ENCODE results near the gene SHISA6.

DNA sequence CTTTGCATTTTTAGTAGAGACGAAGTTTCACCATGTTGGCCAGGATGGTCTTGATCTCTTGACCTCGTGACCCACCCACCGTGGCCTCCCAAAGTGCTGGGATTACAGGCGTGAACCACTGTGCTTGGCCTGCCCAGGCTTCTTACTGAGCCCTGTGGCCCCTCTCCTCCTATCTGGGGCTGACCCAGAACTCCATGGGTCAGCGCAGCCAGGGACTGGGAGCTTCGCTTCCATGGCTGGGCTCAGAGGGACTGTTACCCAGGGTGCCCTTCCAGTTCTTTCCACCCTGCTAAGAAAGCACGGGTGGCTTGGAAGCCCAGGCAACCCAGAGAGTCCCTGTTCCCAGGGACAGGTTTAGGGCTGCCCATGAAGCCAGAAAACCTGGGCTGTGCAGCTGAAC is 28.2 kb downstream of the SHISA6 start:
- no peak for TF ChIP-seq EZH2 (IDR thresholded peaks at IDR 0.05; ENCODE audit: borderline replicate concordance, insufficient read depth, low read depth, low read length, poor library complexity, severe bottlenecking)
- TF ChIP-seq, protein P1, sequence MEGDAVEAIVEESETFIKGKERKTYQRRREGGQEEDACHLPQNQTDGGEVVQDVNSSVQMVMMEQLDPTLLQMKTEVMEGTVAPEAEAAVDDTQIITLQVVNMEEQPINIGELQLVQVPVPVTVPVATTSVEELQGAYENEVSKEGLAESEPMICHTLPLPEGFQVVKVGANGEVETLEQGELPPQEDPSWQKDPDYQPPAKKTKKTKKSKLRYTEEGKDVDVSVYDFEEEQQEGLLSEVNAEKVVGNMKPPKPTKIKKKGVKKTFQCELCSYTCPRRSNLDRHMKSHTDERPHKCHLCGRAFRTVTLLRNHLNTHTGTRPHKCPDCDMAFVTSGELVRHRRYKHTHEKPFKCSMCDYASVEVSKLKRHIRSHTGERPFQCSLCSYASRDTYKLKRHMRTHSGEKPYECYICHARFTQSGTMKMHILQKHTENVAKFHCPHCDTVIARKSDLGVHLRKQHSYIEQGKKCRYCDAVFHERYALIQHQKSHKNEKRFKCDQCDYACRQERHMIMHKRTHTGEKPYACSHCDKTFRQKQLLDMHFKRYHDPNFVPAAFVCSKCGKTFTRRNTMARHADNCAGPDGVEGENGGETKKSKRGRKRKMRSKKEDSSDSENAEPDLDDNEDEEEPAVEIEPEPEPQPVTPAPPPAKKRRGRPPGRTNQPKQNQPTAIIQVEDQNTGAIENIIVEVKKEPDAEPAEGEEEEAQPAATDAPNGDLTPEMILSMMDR (IDR thresholded peaks at IDR 0.05), result no peak

Data from B cell (primary cell).